Upper lobe of left lung (tissue), 6 donors: ENCODE data around the gene COL23A1. TPM values are rescaled to one million over a fixed set of nuclear protein-coding genes. Genes with fewer than 3 reads are reported as not detected.

Experiments used
- ATAC-seq, 2 donors: fragments of 200-7000 bp; cut with Tn5 transposase; one replicate each; pipeline ENCODE4 v1.9.1; 2022; ENCODE audit warnings: mild to moderate bottlenecking in 2 of 2, moderate library complexity in 2 of 2; ENCODE audit not compliant: low FRiP score in 2 of 2
- DNase-seq, 2 donors: peaks; one replicate each; pipeline ENCODE4 v3.0.0-alpha.2; 2019 to 2020
- H3K27ac ChIP-seq, 4 donors: fragments of 200-600 bp; sonication (generic); one replicate each; pipeline ENCODE4 v1.5.1; 2016 to 2019
- H3K27me3 ChIP-seq, 4 donors: fragments of 200-600 bp; sonication (generic); one replicate each; pipeline ENCODE4 v1.5.1; 2017 to 2019
- H3K36me3 ChIP-seq, 4 donors: fragments of 200-600 bp; sonication (generic); one replicate each; pipeline ENCODE4 v1.5.1; 2016 to 2019
- H3K4me1 ChIP-seq, 4 donors: fragments of 200-600 bp; sonication (generic); one replicate each; pipeline ENCODE4 v1.5.1; 2018 to 2019
- H3K4me3 ChIP-seq, 4 donors: fragments of 200-600 bp; sonication (generic); one replicate each; pipeline ENCODE4 v1.5.1; 2017 to 2019; ENCODE audit warnings: mild to moderate bottlenecking in 2 of 4, moderate library complexity in 1 of 4
- H3K9me3 ChIP-seq, 4 donors: fragments of 200-600 bp; sonication (generic); one replicate each; pipeline ENCODE4 v1.5.1; 2018 to 2019
- CTCF ChIP-seq, 6 experiments: fragments of 450-650 bp in 4 of 6; fragments of 200-600 bp in 2 of 6; sonication (generic) in 2 of 6; IDR thresholded peaks; one replicate each; pipeline ENCODE4 v1.5.1; 2016 to 2019; ENCODE audit warnings: antibody characterized with exemption in 6 of 6
- EP300 ChIP-seq, 4 donors: sonication (generic); formaldehyde crosslinking; IDR thresholded peaks; one replicate each; pipeline ENCODE4 v1.5.1; 2017; ENCODE audit warnings: antibody characterized with exemption in 4 of 4, control low read depth in 2 of 4
- POLR2A ChIP-seq, 4 donors: fragments of 450-650 bp; IDR thresholded peaks; one replicate each; pipeline ENCODE4 v1.5.1; 2016 to 2017; ENCODE audit warnings: antibody characterized with exemption in 4 of 4, mild to moderate bottlenecking in 2 of 4
- POLR2AphosphoS5 ChIP-seq, 2 donors: sonication (generic); formaldehyde crosslinking; IDR thresholded peaks; one replicate each; pipeline ENCODE4 v1.5.1; 2017; ENCODE audit warnings: antibody characterized with exemption in 2 of 2
- WGBS, 2 donors: methylation state at CpG; one replicate each; pipeline ENCODE4 v1.1.5; 2017 to 2018; 5-methylcytosine and 5-hydroxymethylcytosine counted together
- total RNA-seq, 6 donors: library from RNA; depleted of rRNA in 4 of 6; stranded (reverse); fragments of >200 nt in 4 of 6; gene quantifications; one replicate each; pipeline versions ENCODE4 v1.1.0 to v1.2.1, GENCODE V29; 2016 to 2021
- donor health status: DM: no; HTN: no; CAD: no; lungs with moderate emphysema.
- donor health status: DM: no; HTN: yes; CAD: no; lungs with severe emphysema.

Gene COL23A1
- total RNA-seq, 6 donors from 2014 or later, result 0.61 to 3.1 (median 1.5) TPM

- no peak for DNase-seq
- Histone ChIP-seq H3K4me3 (no peak overlapping the region), H3K9me3 (no peaks in the 10 kb centered on the region), H3K27ac (no peak overlapping the region), H3K4me1 (no peaks in the 10 kb centered on the region), H3K27me3 (no peaks in the 10 kb centered on the region), H3K36me3 (no peaks in the 10 kb centered on the region)
- no peak for ATAC-seq
- 97% methylated on average over 10 of the region's 15 CpGs for WGBS, 2 donors
- TF ChIP-seq POLR2AphosphoS5 (IDR thresholded peaks at IDR 0.05) (no peak), POLR2A (IDR thresholded peaks at IDR 0.05) (no peak), EP300 (IDR thresholded peaks at IDR 0.05) (no peak), CTCF (IDR thresholded peaks at IDR 0.05) (no peak)
Measured at GRCh38 chr5:178301641-178302040, 288.6 kb downstream of the COL23A1 start.

- DNase-seq, result no peak
- no peaks in the 10 kb centered on the region for H3K4me1 ChIP-seq
- H3K4me3 ChIP-seq, result no peak overlapping the region
- H3K36me3 ChIP-seq, result no peaks in the 10 kb centered on the region
- WGBS, 2 donors, result 91 to 94% methylated on average over 4 of the region's 4 CpGs
- ATAC-seq, result peak in 1 of 2 donors; percentile 19
- peaks cover 0 to 3% (median 0%) of the 10 kb centered on the region in 4 donors for H3K9me3 ChIP-seq
- no peaks in the 10 kb centered on the region for H3K27me3 ChIP-seq
- no peak overlapping the region for H3K27ac ChIP-seq
- TF ChIP-seq EP300 (IDR thresholded peaks at IDR 0.05) (no peak), CTCF (IDR thresholded peaks at IDR 0.05) (no peak), POLR2AphosphoS5 (IDR thresholded peaks at IDR 0.05) (no peak), POLR2A (IDR thresholded peaks at IDR 0.05) (no peak)
Measured at GRCh38 chr5:178298283-178298807, 291.8 kb downstream of the COL23A1 start.

DNA sequence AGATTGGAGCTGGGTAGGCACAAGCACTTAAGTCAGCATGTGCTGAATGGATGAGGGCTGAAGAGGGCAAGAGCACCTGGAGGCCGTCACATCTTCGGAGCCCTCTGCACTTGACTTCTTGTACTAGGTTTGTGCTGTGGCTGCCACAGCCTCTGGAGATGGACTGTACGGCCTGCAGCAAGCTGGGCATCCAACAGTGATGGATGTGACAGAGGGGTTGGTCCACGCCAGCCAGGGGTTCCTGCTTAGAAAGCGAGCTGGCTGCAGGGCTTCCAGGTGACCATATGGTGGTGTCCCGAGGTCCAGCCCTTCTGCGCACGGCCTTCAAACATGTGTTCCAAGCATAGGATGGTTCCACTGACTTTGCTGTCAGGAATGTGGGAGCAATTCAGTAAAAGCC lies 292.4 kb downstream of the COL23A1 start:
- WGBS, 2 donors, result 58 to 83% methylated on average over 3 to 8 of the region's 8 CpGs
- Histone ChIP-seq H3K27ac (no peak overlapping the region), H3K4me3 (no peak overlapping the region), H3K36me3 (no peaks in the 10 kb centered on the region), H3K4me1 (no peaks in the 10 kb centered on the region), H3K9me3 (peaks cover 0 to 3% (median 0%) of the 10 kb centered on the region in 4 donors), H3K27me3 (no peaks in the 10 kb centered on the region)
- ATAC-seq, result no peak
- TF ChIP-seq POLR2AphosphoS5 (IDR thresholded peaks at IDR 0.05), result no peak
- no peak for TF ChIP-seq CTCF (IDR thresholded peaks at IDR 0.05)
- TF ChIP-seq EP300 (IDR thresholded peaks at IDR 0.05), result no peak
- no peak for TF ChIP-seq POLR2A (IDR thresholded peaks at IDR 0.05)
- DNase-seq, result no peak

GRCh38 chr5:178296066-178296465 lies 294.1 kb downstream of the COL23A1 start:
- H3K4me1 ChIP-seq, result no peaks in the 10 kb centered on the region
- 73 to 95% methylated on average over 6 of the region's 6 CpGs for WGBS, 2 donors
- no peaks in the 10 kb centered on the region for H3K27me3 ChIP-seq
- H3K36me3 ChIP-seq, result no peaks in the 10 kb centered on the region
- ATAC-seq, result no peak
- no peak for DNase-seq
- no peak for TF ChIP-seq POLR2AphosphoS5 (IDR thresholded peaks at IDR 0.05)
- TF ChIP-seq POLR2A (IDR thresholded peaks at IDR 0.05), result no peak
- TF ChIP-seq CTCF (IDR thresholded peaks at IDR 0.05), result no peak
- H3K4me3 ChIP-seq, result no peak overlapping the region
- H3K9me3 ChIP-seq, result peaks cover 0 to 3% (median 0%) of the 10 kb centered on the region in 4 donors
- no peak overlapping the region for H3K27ac ChIP-seq

DNA sequence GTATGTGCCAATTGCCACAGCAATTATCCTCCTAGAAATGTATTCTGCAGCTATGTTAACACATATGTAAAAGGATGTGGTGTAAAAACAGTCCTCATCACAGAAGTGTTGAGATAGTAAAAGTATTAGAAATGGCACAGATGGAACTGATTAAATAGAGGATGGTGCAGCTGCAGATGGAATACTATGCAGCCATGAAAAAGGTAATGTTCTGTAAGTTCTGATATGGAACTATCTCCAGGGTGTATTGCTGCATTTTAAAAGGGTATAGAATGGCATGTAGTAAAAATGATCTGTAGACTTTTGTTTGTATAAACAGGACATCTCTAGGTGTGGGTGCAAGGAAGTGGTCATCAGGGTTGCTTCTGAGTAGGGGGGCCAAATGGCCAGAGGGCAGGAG lies 294.6 kb downstream of the COL23A1 start:
- H3K36me3 ChIP-seq, result no peaks in the 10 kb centered on the region
- no peak overlapping the region for H3K4me3 ChIP-seq
- TF ChIP-seq POLR2A (IDR thresholded peaks at IDR 0.05), result no peak
- no peak for TF ChIP-seq CTCF (IDR thresholded peaks at IDR 0.05)
- TF ChIP-seq POLR2AphosphoS5 (IDR thresholded peaks at IDR 0.05), result no peak
- no peak for TF ChIP-seq EP300 (IDR thresholded peaks at IDR 0.05)
- H3K4me1 ChIP-seq, result no peaks in the 10 kb centered on the region
- H3K27ac ChIP-seq, result no peak overlapping the region
- peaks cover 0 to 3% (median 0%) of the 10 kb centered on the region in 4 donors for H3K9me3 ChIP-seq
- ATAC-seq, result no peak
- no peaks in the 10 kb centered on the region for H3K27me3 ChIP-seq
- no peak for DNase-seq
